Measurements from ENCODE around the gene THBD.

THBD gene

GRCh38 chr20:23049201-23050075 is at the start of gene THBD:
Gene THBD, minus strand, starts transcription at chr20:23049672. Its CDS starts 168 bp downstream, at chr20:23049504.
- no peak for DNase-seq (ENCODE audit: low spot score)
- TF ChIP-seq CTCF (IDR thresholded peaks at IDR 0.05; ENCODE audit: extremely low read depth, missing control alignments) = no peak

- no peak for TF ChIP-seq CTCF (IDR thresholded peaks at IDR 0.05; ENCODE audit: extremely low read depth, missing control alignments)
- DNase-seq (ENCODE audit: low spot score) = no peak
Measured at GRCh38 chr20:23097636-23098580, 48.4 kb upstream of the THBD start.

GRCh38 chr20:23096986-23097520 is 47.6 kb upstream of the THBD start:
- DNase-seq (ENCODE audit: low spot score) = no peak
- TF ChIP-seq CTCF (IDR thresholded peaks at IDR 0.05; ENCODE audit: extremely low read depth, missing control alignments) = no peak

- no peak for TF ChIP-seq CTCF (IDR thresholded peaks at IDR 0.05; ENCODE audit: extremely low read depth, missing control alignments)
- DNase-seq (ENCODE audit: low spot score) = no peak
Measured at GRCh38 chr20:23096097-23096496, 46.6 kb upstream of the THBD start.

GRCh38 chr20:23095499-23095898 is 46.0 kb upstream of the THBD start:
- DNase-seq (ENCODE audit: low spot score) = no peak
- TF ChIP-seq CTCF (IDR thresholded peaks at IDR 0.05; ENCODE audit: extremely low read depth, missing control alignments) = no peak

GRCh38 chr20:23094927-23095326 is 45.5 kb upstream of the THBD start:
- no peak for DNase-seq (ENCODE audit: low spot score)
- TF ChIP-seq CTCF (IDR thresholded peaks at IDR 0.05; ENCODE audit: extremely low read depth, missing control alignments) = no peak
